ENCODE data around the gene CD40LG.

DNA sequence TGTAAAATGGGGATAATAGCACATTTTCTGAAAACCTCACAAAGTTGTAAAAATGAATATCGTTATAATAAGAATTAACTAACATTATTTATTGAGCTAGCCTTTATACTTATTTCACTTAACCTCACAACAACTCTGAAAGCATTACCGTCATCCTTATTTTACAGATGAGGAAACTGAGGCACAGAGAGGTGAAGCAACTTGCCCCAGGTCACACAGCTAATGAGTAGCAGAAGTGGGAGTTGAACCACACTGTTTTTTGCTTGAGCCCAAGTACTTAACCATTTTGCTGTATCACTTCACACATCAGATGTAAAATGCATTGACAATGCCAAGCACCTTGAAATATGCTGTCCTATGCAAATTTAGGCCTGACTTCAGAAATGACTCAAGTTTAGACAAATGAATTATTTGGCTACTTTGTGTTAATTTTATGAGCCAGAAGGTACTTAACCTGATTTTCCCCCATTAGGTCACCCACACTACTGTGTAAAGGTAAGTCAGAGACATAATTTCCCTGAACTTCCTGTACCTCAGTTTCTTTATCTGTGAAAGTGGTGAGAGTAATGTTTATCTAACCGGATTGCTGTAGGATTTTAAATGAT is 23.1 kb downstream of the CD40LG start:
- no peak for TF ChIP-seq TCF7 (IDR thresholded peaks at IDR 0.05; ENCODE audit: low read depth)
- no peak for TF ChIP-seq THYN1 (CRISPR knock-in tag; IDR thresholded peaks at IDR 0.05; ENCODE audit: borderline replicate concordance, low read depth)
- TF ChIP-seq ZNF17 (CRISPR knock-in tag; IDR thresholded peaks at IDR 0.05) = no peak
- TF ChIP-seq RELA (CRISPR knock-in tag; IDR thresholded peaks at IDR 0.05) = no peak
- TF ChIP-seq, protein P1, sequence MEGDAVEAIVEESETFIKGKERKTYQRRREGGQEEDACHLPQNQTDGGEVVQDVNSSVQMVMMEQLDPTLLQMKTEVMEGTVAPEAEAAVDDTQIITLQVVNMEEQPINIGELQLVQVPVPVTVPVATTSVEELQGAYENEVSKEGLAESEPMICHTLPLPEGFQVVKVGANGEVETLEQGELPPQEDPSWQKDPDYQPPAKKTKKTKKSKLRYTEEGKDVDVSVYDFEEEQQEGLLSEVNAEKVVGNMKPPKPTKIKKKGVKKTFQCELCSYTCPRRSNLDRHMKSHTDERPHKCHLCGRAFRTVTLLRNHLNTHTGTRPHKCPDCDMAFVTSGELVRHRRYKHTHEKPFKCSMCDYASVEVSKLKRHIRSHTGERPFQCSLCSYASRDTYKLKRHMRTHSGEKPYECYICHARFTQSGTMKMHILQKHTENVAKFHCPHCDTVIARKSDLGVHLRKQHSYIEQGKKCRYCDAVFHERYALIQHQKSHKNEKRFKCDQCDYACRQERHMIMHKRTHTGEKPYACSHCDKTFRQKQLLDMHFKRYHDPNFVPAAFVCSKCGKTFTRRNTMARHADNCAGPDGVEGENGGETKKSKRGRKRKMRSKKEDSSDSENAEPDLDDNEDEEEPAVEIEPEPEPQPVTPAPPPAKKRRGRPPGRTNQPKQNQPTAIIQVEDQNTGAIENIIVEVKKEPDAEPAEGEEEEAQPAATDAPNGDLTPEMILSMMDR (CRISPR knock-in tag; IDR thresholded peaks at IDR 0.05) = no peak
- no peak for TF ChIP-seq NR1H2 (CRISPR knock-in tag; IDR thresholded peaks at IDR 0.05; ENCODE audit: borderline replicate concordance, low read depth)
- TF ChIP-seq NPAS2 (CRISPR knock-in tag; IDR thresholded peaks at IDR 0.05; ENCODE audit: borderline replicate concordance) = no peak
- TF ChIP-seq, protein P2, sequence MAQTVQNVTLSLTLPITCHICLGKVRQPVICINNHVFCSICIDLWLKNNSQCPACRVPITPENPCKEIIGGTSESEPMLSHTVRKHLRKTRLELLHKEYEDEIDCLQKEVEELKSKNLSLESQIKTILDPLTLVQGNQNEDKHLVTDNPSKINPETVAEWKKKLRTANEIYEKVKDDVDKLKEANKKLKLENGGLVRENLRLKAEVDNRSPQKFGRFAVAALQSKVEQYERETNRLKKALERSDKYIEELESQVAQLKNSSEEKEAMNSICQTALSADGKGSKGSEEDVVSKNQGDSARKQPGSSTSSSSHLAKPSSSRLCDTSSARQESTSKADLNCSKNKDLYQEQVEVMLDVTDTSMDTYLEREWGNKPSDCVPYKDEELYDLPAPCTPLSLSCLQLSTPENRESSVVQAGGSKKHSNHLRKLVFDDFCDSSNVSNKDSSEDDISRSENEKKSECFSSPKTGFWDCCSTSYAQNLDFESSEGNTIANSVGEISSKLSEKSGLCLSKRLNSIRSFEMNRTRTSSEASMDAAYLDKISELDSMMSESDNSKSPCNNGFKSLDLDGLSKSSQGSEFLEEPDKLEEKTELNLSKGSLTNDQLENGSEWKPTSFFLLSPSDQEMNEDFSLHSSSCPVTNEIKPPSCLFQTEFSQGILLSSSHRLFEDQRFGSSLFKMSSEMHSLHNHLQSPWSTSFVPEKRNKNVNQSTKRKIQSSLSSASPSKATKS (CRISPR knock-in tag; IDR thresholded peaks at IDR 0.05) = no peak
- no peak for TF ChIP-seq ZBTB7A (CRISPR knock-in tag; IDR thresholded peaks at IDR 0.05)
- no peak for TF ChIP-seq CHD4 (IDR thresholded peaks at IDR 0.05; ENCODE audit: borderline replicate concordance, low read length)
- TF ChIP-seq, protein P3, sequence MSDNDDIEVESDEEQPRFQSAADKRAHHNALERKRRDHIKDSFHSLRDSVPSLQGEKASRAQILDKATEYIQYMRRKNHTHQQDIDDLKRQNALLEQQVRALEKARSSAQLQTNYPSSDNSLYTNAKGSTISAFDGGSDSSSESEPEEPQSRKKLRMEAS (IDR thresholded peaks at IDR 0.05) = no peak
- TF ChIP-seq ZFP62 (CRISPR knock-in tag; IDR thresholded peaks at IDR 0.05) = no peak
- TF ChIP-seq KAT7 (CRISPR knock-in tag; IDR thresholded peaks at IDR 0.05; ENCODE audit: borderline replicate concordance) = no peak
- TF ChIP-seq, protein P4, sequence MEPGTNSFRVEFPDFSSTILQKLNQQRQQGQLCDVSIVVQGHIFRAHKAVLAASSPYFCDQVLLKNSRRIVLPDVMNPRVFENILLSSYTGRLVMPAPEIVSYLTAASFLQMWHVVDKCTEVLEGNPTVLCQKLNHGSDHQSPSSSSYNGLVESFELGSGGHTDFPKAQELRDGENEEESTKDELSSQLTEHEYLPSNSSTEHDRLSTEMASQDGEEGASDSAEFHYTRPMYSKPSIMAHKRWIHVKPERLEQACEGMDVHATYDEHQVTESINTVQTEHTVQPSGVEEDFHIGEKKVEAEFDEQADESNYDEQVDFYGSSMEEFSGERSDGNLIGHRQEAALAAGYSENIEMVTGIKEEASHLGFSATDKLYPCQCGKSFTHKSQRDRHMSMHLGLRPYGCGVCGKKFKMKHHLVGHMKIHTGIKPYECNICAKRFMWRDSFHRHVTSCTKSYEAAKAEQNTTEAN (CRISPR knock-in tag; conservative IDR thresholded peaks at IDR 0.05) = no peak
